Pancreas (tissue), 10 donors: ENCODE measurements around the gene TNIK. TPM values are rescaled to one million over a fixed set of nuclear protein-coding genes. Genes with fewer than 3 reads are reported as not detected.
A peak's percentile ranks its signal among the peaks of the same experiment; 100 is the strongest.
"Not testable (repeated sequence)": the region's sequence is repeated elsewhere in the genome, so short reads cannot be mapped to it uniquely, and the experiment has no call there.

Experiments used
- ATAC-seq, 4 donors: fragments of 200-7000 bp; cut with Tn5 transposase; one replicate each; pipeline versions ENCODE4 v1.8.0 to v1.9.1; 2020; ENCODE audit warnings: mild to moderate bottlenecking in 4 of 4, moderate library complexity in 4 of 4
- DNase-seq, 6 donors: peaks; one replicate each; pipeline ENCODE4 v3.0.0-alpha.2; 2020
- FAIRE-seq: peaks from 2 replicates; lab custom pipeline; 2012; peaks lifted over from hg19 to GRCh38; lab: Jason Lieb, UNC
- H3K27ac ChIP-seq, 4 donors: fragments of 200-600 bp; sonication (generic); 1 replicate in 3 of 4; 2 replicates in 1 of 4; pipeline versions ENCODE4 v1.5.0 to v1.8.0; 2020
- H3K27me3 ChIP-seq, 4 donors: fragments of 200-600 bp; one replicate each; pipeline ENCODE4 v1.8.0; 2021
- H3K36me3 ChIP-seq, 3 donors: fragments of 200-600 bp; sonication (generic) in 1 of 3; one replicate each; pipeline versions ENCODE4 v1.5.0 to v1.8.0; 2020 to 2021
- H3K4me1 ChIP-seq, 3 donors: fragments of 200-600 bp; one replicate each; pipeline ENCODE4 v1.8.0; 2021
- H3K4me3 ChIP-seq, 4 donors: fragments of 200-600 bp; sonication (generic) in 2 of 4; one replicate each; pipeline versions ENCODE4 v1.5.0 to v1.8.0; 2020 to 2021
- H3K9me3 ChIP-seq, 4 donors: fragments of 200-600 bp; one replicate each; pipeline ENCODE4 v1.8.0; 2021
- WGBS, 2 donors: extraction: QIAGEN DNeasy Blood & Tissue Kit; methylation state at CpG; one replicate each; pipeline ENCODE4 v1.1.7; 2013; 5-methylcytosine and 5-hydroxymethylcytosine counted together
- intact Hi-C, 3 donors: fragments of 100-400 bp; cut with DNase I; formaldehyde crosslinking; loops; one replicate each; pipeline versions ENCODE4 v1.11.1 to v1.14.2; 2022
- polyA plus RNA-seq, 2 donors: library from polyadenylated mRNA; stranded (reverse); fragments of 200-250 nt; gene quantifications; one replicate each; pipeline ENCODE4 v1.2.3, GENCODE V29; 2013
- total RNA-seq, 6 donors: library from RNA; stranded (reverse); fragmentation: NEBNext Ultra II Directional in 4 of 6; extraction: Animal tissue kit (Norgen Biotek cat#: 25700) in 4 of 6; gene quantifications; one replicate each; pipeline versions ENCODE4 v1.2.1 to v1.2.4, GENCODE V29; 2021 to 2023
- TF ChIP-seq, protein P1 (sequence below), 4 donors: fragments of 200-600 bp; sonication (generic) in 3 of 4; IDR thresholded peaks; one replicate each; pipeline versions ENCODE4 v1.5.0 to v1.8.0; 2021; ENCODE audit warnings: antibody characterized with exemption in 4 of 4
- donor health status: healthy with polysubstance abuse.
- donor health status: DM: no; HTN: no; CAD: no; lungs with moderate emphysema.
- donor health status: DM: no; HTN: no; CAD: no.
- donor health status: control.
- donor health status: control.
- donor health status: Bipolar disorder and iron deficiency.
- donor health status: DM: yes; HTN: yes; CAD: no.
- donor health status: DM: no; HTN: no; CAD: no.
- donor health status: DM: no; HTN: no; CAD: no.
- donor health status: DM: yes; HTN: yes; CAD: no.

Gene TNIK
- total and polyA plus RNA-seq, 8 donors, result 3.5 to 13.6 (median 5.8) TPM

GRCh38 chr3:171307046-171307585 is 153.1 kb downstream of the TNIK start:
- H3K27ac ChIP-seq, result no peak overlapping the region
- DNase-seq (no peak), ATAC-seq (no peak), FAIRE-seq (no peak)
- no peaks in the 10 kb centered on the region for H3K27me3 ChIP-seq
- no peaks in the 10 kb centered on the region for H3K9me3 ChIP-seq
- intact Hi-C loops, result no loop called here
- TF ChIP-seq, protein P1, sequence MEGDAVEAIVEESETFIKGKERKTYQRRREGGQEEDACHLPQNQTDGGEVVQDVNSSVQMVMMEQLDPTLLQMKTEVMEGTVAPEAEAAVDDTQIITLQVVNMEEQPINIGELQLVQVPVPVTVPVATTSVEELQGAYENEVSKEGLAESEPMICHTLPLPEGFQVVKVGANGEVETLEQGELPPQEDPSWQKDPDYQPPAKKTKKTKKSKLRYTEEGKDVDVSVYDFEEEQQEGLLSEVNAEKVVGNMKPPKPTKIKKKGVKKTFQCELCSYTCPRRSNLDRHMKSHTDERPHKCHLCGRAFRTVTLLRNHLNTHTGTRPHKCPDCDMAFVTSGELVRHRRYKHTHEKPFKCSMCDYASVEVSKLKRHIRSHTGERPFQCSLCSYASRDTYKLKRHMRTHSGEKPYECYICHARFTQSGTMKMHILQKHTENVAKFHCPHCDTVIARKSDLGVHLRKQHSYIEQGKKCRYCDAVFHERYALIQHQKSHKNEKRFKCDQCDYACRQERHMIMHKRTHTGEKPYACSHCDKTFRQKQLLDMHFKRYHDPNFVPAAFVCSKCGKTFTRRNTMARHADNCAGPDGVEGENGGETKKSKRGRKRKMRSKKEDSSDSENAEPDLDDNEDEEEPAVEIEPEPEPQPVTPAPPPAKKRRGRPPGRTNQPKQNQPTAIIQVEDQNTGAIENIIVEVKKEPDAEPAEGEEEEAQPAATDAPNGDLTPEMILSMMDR (IDR thresholded peaks at IDR 0.05), result no peak
- H3K4me1 ChIP-seq, result peaks cover 0 to 4% (median 0%) of the 10 kb centered on the region in 3 donors
- no peak overlapping the region for H3K4me3 ChIP-seq
- no peaks in the 10 kb centered on the region for H3K36me3 ChIP-seq
- WGBS, 2 donors, result 85 to 96% methylated on average over 4 of the region's 4 CpGs

GRCh38 chr3:171306631-171307030 is 153.6 kb downstream of the TNIK start:
- no peaks in the 10 kb centered on the region for H3K9me3 ChIP-seq
- FAIRE-seq (peak; percentile 43), DNase-seq (peak in 3 of 6 donors; percentile 21 to 40 (median 28)), ATAC-seq (peak in 3 of 4 donors; percentile 36 to 78 (median 71))
- H3K36me3 ChIP-seq, result no peaks in the 10 kb centered on the region
- no peak overlapping the region for H3K27ac ChIP-seq
- H3K4me3 ChIP-seq, result no peak overlapping the region
- 37 to 49% methylated on average over 6 of the region's 6 CpGs for WGBS, 2 donors
- TF ChIP-seq, protein P1 (IDR thresholded peaks at IDR 0.05), result no peak
- intact Hi-C loops, result no loop called here
- H3K4me1 ChIP-seq, result peaks cover 0 to 4% (median 0%) of the 10 kb centered on the region in 3 donors
- H3K27me3 ChIP-seq, result no peaks in the 10 kb centered on the region

DNA sequence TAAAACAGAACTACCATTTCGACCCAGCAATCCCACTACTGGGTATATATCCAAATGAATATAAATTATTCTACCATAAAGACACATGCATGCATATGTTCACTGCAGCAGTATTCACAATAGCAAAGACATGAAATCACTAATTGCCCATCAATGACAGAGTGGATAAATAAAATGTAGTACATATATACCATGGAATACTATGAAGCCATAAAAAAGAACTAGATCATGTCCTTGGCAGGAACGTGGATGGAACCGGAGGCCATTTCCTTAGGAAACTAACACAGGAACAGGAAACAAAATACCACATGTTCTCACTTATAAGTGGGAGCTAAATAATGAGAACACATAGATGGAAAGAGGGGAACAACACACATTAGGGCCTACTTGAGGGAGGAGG is 154.4 kb downstream of the TNIK start:
- H3K27me3 ChIP-seq, DNase-seq, H3K4me1 ChIP-seq, intact Hi-C loops, H3K4me3 ChIP-seq, ATAC-seq, H3K36me3 ChIP-seq, H3K27ac ChIP-seq, FAIRE-seq, H3K9me3 ChIP-seq: not testable (repeated sequence)
- WGBS, 2 donors, result 94 to 96% methylated on average over 3 of the region's 3 CpGs

GRCh38 chr3:171304498-171304897 is 155.7 kb downstream of the TNIK start:
- H3K27ac ChIP-seq, H3K9me3 ChIP-seq, intact Hi-C loops, H3K4me1 ChIP-seq, H3K36me3 ChIP-seq, ATAC-seq, H3K4me3 ChIP-seq, DNase-seq, H3K27me3 ChIP-seq, FAIRE-seq: not testable (repeated sequence)
- 94% methylated on average over 4 of the region's 4 CpGs for WGBS, 2 donors

GRCh38 chr3:171304017-171304416 is 156.2 kb downstream of the TNIK start:
- intact Hi-C loops, H3K4me3 ChIP-seq, H3K4me1 ChIP-seq, H3K9me3 ChIP-seq, H3K27ac ChIP-seq, H3K27me3 ChIP-seq, H3K36me3 ChIP-seq, ATAC-seq, DNase-seq, FAIRE-seq: not testable (repeated sequence)
- WGBS, 2 donors, result 90 to 100% methylated on average over 1 of the region's 1 CpG

- no peak for DNase-seq
- Histone ChIP-seq H3K9me3 (no peaks in the 10 kb centered on the region), H3K27me3 (no peaks in the 10 kb centered on the region), H3K4me1 (no peaks in the 10 kb centered on the region), H3K4me3 (no peak overlapping the region), H3K27ac (no peak overlapping the region), H3K36me3 (no peaks in the 10 kb centered on the region)
- WGBS, 2 donors, result 96 to 97% methylated on average over 1 of the region's 1 CpG
- ATAC-seq, result no peak
- intact Hi-C loops, result no loop called here
- FAIRE-seq, result no peak
- TF ChIP-seq, protein P1 (IDR thresholded peaks at IDR 0.05), result no peak
Observed at GRCh38 chr3:171301998-171302397, 158.2 kb downstream of the TNIK start.
